ENCODE data around the gene CBLIF. TPM values are rescaled to one million over a fixed set of nuclear protein-coding genes. Genes with fewer than 3 reads are reported as not detected.

The CBLIF gene
- total and polyA plus RNA-seq, 2 of the 13 experiments (the other 11 are each of a cell fraction or from before 2014, with no cell fraction given) = not detected

DNA sequence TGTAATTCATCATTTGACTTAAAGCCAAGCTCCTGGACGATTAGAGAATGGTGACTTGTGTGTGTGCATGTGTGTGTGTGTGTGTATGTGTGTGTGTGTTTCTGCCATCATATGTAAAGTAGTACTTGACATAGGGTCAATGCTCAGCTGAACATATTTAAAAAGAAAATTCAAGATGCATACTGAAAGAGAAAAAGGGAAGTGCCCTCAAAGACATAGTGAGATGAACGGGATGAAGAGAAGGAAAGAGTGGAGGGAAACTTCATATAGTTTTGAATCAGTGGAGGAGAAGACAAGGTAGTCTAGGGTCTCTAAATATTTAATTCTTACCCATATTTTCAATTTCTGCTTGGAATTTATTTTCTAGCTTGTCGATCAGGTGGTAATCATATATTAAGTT lies 17.0 kb upstream of the CBLIF start:
- no peaks in the 10 kb centered on the region for H3K9me3 ChIP-seq (ENCODE audit: low read length)
- no peaks in the 10 kb centered on the region for H4K20me1 ChIP-seq (ENCODE audit: insufficient read depth, low read length)
- no peaks in the 10 kb centered on the region for H3K79me2 ChIP-seq (ENCODE audit: insufficient read depth, low read length)
- H3K27ac ChIP-seq (ENCODE audit: extremely low read length, insufficient read depth, low read length) = no peak overlapping the region
- in situ Hi-C loops (cut with HindIII; ENCODE audit: extremely low pct_ligation_motif_present, low pct_unique_long_range_greater_than_20kb) = no loop called here
- H2AFZ ChIP-seq (ENCODE audit: low read length) = no peak overlapping the region
- no peak overlapping the region for H3K9ac ChIP-seq (ENCODE audit: insufficient read depth, low read depth, low read length)
- ATAC-seq (no peak), FAIRE-seq (no peak), DNase-seq (ENCODE audit: low spot score) (no peak)
- no peak overlapping the region for H3K4me2 ChIP-seq (ENCODE audit: low read depth, low read length)
- ChIA-PET POLR2A (no interaction called here), CTCF (ENCODE audit: low intra/inter-chr PET ratio, low total read pairs) (no interaction called here)
- 0 out of 2 replicates have a peak, but pooled peaks cover 6% of the 10 kb centered on the region for H3K4me1 ChIP-seq (ENCODE audit: insufficient read depth, low read length)
- H3K4me3 ChIP-seq (replicated peaks in 1 of 3; ENCODE audit: insufficient read depth in 1 of 3, low read depth in 2 of 3, low read length in 3 of 3) = no peak overlapping the region
- BruUV-seq (replicated peaks) = no TSS peak
- no peaks in the 10 kb centered on the region for H3K27me3 ChIP-seq (ENCODE audit: control insufficient read depth in 1 of 2, insufficient read depth in 2 of 2, low read length in 2 of 2)
- 8% methylated on average over 3 of the region's 3 CpGs for WGBS (ENCODE audit: low lambda C conversion rate)
- intact Hi-C loops (cut with micrococcal nuclease; ENCODE audit: unreplicated experiment) = no loop called here
- no peaks in the 10 kb centered on the region for H3K36me3 ChIP-seq (replicated peaks in 1 of 2; ENCODE audit: control insufficient read depth in 1 of 2, insufficient read depth in 2 of 2, low read length in 2 of 2)
- no peak for TF ChIP-seq BHLHE40 (IDR thresholded peaks at IDR 0.05; ENCODE audit: low read length)
- no peak for TF ChIP-seq ZNF496 (CRISPR knock-in tag; IDR thresholded peaks at IDR 0.05; ENCODE audit: insufficient replicate concordance)
- TF ChIP-seq, protein P1, sequence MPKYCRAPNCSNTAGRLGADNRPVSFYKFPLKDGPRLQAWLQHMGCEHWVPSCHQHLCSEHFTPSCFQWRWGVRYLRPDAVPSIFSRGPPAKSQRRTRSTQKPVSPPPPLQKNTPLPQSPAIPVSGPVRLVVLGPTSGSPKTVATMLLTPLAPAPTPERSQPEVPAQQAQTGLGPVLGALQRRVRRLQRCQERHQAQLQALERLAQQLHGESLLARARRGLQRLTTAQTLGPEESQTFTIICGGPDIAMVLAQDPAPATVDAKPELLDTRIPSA (CRISPR knock-in tag; IDR thresholded peaks at IDR 0.05; ENCODE audit: borderline replicate concordance) = no peak
- TF ChIP-seq ZNF230 (CRISPR knock-in tag; IDR thresholded peaks at IDR 0.05) = no peak
- TF ChIP-seq, protein P2, sequence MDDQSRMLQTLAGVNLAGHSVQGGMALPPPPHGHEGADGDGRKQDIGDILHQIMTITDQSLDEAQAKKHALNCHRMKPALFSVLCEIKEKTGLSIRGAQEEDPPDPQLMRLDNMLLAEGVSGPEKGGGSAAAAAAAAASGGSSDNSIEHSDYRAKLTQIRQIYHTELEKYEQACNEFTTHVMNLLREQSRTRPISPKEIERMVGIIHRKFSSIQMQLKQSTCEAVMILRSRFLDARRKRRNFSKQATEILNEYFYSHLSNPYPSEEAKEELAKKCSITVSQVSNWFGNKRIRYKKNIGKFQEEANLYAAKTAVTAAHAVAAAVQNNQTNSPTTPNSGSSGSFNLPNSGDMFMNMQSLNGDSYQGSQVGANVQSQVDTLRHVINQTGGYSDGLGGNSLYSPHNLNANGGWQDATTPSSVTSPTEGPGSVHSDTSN (CRISPR knock-in tag; IDR thresholded peaks at IDR 0.05; ENCODE audit: borderline replicate concordance) = no peak
- no peak for TF ChIP-seq KLF16 (CRISPR knock-in tag; IDR thresholded peaks at IDR 0.05)
- TF ChIP-seq, protein P3, sequence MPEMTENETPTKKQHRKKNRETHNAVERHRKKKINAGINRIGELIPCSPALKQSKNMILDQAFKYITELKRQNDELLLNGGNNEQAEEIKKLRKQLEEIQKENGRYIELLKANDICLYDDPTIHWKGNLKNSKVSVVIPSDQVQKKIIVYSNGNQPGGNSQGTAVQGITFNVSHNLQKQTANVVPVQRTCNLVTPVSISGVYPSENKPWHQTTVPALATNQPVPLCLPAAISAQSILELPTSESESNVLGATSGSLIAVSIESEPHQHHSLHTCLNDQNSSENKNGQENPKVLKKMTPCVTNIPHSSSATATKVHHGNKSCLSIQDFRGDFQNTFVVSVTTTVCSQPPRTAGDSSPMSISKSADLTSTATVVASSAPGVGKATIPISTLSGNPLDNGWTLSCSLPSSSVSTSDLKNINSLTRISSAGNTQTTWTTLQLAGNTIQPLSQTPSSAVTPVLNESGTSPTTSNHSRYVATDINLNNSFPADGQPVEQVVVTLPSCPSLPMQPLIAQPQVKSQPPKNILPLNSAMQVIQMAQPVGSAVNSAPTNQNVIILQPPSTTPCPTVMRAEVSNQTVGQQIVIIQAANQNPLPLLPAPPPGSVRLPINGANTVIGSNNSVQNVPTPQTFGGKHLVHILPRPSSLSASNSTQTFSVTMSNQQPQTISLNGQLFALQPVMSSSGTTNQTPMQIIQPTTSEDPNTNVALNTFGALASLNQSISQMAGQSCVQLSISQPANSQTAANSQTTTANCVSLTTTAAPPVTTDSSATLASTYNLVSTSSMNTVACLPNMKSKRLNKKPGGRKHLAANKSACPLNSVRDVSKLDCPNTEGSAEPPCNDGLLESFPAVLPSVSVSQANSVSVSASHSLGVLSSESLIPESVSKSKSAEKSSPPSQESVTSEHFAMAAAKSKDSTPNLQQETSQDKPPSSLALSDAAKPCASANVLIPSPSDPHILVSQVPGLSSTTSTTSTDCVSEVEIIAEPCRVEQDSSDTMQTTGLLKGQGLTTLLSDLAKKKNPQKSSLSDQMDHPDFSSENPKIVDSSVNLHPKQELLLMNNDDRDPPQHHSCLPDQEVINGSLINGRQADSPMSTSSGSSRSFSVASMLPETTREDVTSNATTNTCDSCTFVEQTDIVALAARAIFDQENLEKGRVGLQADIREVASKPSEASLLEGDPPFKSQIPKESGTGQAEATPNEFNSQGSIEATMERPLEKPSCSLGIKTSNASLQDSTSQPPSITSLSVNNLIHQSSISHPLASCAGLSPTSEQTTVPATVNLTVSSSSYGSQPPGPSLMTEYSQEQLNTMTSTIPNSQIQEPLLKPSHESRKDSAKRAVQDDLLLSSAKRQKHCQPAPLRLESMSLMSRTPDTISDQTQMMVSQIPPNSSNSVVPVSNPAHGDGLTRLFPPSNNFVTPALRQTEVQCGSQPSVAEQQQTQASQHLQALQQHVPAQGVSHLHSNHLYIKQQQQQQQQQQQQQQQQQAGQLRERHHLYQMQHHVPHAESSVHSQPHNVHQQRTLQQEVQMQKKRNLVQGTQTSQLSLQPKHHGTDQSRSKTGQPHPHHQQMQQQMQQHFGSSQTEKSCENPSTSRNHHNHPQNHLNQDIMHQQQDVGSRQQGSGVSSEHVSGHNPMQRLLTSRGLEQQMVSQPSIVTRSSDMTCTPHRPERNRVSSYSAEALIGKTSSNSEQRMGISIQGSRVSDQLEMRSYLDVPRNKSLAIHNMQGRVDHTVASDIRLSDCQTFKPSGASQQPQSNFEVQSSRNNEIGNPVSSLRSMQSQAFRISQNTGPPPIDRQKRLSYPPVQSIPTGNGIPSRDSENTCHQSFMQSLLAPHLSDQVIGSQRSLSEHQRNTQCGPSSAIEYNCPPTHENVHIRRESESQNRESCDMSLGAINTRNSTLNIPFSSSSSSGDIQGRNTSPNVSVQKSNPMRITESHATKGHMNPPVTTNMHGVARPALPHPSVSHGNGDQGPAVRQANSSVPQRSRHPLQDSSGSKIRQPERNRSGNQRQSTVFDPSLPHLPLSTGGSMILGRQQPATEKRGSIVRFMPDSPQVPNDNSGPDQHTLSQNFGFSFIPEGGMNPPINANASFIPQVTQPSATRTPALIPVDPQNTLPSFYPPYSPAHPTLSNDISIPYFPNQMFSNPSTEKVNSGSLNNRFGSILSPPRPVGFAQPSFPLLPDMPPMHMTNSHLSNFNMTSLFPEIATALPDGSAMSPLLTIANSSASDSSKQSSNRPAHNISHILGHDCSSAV (CRISPR knock-in tag; IDR thresholded peaks at IDR 0.05; ENCODE audit: borderline replicate concordance) = no peak
- no peak for TF ChIP-seq ZFP36L2 (CRISPR knock-in tag; IDR thresholded peaks at IDR 0.05)
- no peak for TF ChIP-seq ZNF460 (CRISPR knock-in tag; IDR thresholded peaks at IDR 0.05; ENCODE audit: borderline replicate concordance)
- TF ChIP-seq HNF4G (IDR thresholded peaks at IDR 0.05; ENCODE audit: borderline replicate concordance, low read depth, low read length) = no peak
- no peak for TF ChIP-seq HNF4G (CRISPR knock-in tag; IDR thresholded peaks at IDR 0.05; ENCODE audit: borderline replicate concordance, low read depth)
- TF ChIP-seq ZNF780A (CRISPR knock-in tag; IDR thresholded peaks at IDR 0.05) = no peak
- TF ChIP-seq CREM (IDR thresholded peaks at IDR 0.05) = no peak
- no peak for TF ChIP-seq CREM (CRISPR knock-in tag; IDR thresholded peaks at IDR 0.05)
- TF ChIP-seq, protein P4, sequence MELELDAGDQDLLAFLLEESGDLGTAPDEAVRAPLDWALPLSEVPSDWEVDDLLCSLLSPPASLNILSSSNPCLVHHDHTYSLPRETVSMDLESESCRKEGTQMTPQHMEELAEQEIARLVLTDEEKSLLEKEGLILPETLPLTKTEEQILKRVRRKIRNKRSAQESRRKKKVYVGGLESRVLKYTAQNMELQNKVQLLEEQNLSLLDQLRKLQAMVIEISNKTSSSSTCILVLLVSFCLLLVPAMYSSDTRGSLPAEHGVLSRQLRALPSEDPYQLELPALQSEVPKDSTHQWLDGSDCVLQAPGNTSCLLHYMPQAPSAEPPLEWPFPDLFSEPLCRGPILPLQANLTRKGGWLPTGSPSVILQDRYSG (CRISPR knock-in tag; IDR thresholded peaks at IDR 0.05) = no peak
